Spinal cord (tissue), 10 donors: ENCODE results near the gene ZCCHC14. TPM values are rescaled to one million over a fixed set of nuclear protein-coding genes. Genes with fewer than 3 reads are reported as not detected.
A peak's percentile ranks its signal among the peaks of the same experiment; 100 is the strongest.
"Not testable (repeated sequence)": the region's sequence is repeated elsewhere in the genome, so short reads cannot be mapped to it uniquely, and the experiment has no call there.

Experiments used
- DNase-seq, 6 donors: peaks; one replicate each; pipeline versions ENCODE4 v3.0.0 to v3.0.0-alpha.2; 2013 to 2015; ENCODE audit warnings: low spot score in 6 of 6, low read depth in 4 of 6
- H3K27ac ChIP-seq: one replicate; pipeline ENCODE4 v1.5.1; 2013; ENCODE audit warnings: low read depth, low read length, control low read depth
- H3K27me3 ChIP-seq: one replicate; pipeline ENCODE4 v1.6.1; 2013; ENCODE audit warnings: low read length; ENCODE audit not compliant: control insufficient read depth, insufficient read depth
- H3K36me3 ChIP-seq: one replicate; pipeline ENCODE4 v1.6.1; 2013; ENCODE audit warnings: low read length; ENCODE audit not compliant: control insufficient read depth, insufficient read depth
- H3K4me1 ChIP-seq: one replicate; pipeline ENCODE4 v1.6.1; 2013; ENCODE audit warnings: low read length; ENCODE audit not compliant: control insufficient read depth, insufficient read depth
- H3K4me3 ChIP-seq: one replicate; pipeline ENCODE4 v1.5.1; 2013; ENCODE audit warnings: low read depth, low read length, control low read depth
- H3K9me3 ChIP-seq: one replicate; pipeline ENCODE4 v1.6.1; 2013; ENCODE audit warnings: low read length; ENCODE audit not compliant: control insufficient read depth, insufficient read depth
- WGBS: methylation state at CpG from one replicate; pipeline ENCODE4 v1.1.5; 2013; ENCODE audit warnings: missing lambda C conversion rate; ENCODE audit not compliant: insufficient coverage; 5-methylcytosine and 5-hydroxymethylcytosine counted together
- polyA plus RNA-seq, 2 donors: library from polyadenylated mRNA; unstranded; fragments of 120-200 nt; gene quantifications; one replicate each; pipeline ENCODE4 v1.2.1, GENCODE V29; 2013; ENCODE audit not compliant: insufficient read length in 2 of 2
- total RNA-seq, 2 donors: library from RNA; depleted of rRNA in 1 of 2; stranded (reverse); fragments of 120-200 nt in 1 of 2; fragments of >200 nt in 1 of 2; gene quantifications; one replicate each; pipeline versions ENCODE4 v1.2.3 to v1.2.4, GENCODE V29; 2013 to 2014
- donor health status: healthy.

ZCCHC14 gene
- total and polyA plus RNA-seq, 4 donors, result 16.8 to 43.5 (median 27.2) TPM

- no peak overlapping the region for H3K27ac ChIP-seq
- H3K36me3 ChIP-seq, result peaks cover 51% of the 10 kb centered on the region
- peak in 1 of 6 donors; percentile 30 for DNase-seq
- peaks cover 10% of the 10 kb centered on the region for H3K4me1 ChIP-seq
- H3K27me3 ChIP-seq, result no peaks in the 10 kb centered on the region
- no peaks in the 10 kb centered on the region for H3K9me3 ChIP-seq
- H3K4me3 ChIP-seq, result no peak overlapping the region
- 63% methylated on average over 8 of the region's 17 CpGs for WGBS
Measured at GRCh38 chr16:87363771-87364455, 128.9 kb downstream of the ZCCHC14 start.

DNA sequence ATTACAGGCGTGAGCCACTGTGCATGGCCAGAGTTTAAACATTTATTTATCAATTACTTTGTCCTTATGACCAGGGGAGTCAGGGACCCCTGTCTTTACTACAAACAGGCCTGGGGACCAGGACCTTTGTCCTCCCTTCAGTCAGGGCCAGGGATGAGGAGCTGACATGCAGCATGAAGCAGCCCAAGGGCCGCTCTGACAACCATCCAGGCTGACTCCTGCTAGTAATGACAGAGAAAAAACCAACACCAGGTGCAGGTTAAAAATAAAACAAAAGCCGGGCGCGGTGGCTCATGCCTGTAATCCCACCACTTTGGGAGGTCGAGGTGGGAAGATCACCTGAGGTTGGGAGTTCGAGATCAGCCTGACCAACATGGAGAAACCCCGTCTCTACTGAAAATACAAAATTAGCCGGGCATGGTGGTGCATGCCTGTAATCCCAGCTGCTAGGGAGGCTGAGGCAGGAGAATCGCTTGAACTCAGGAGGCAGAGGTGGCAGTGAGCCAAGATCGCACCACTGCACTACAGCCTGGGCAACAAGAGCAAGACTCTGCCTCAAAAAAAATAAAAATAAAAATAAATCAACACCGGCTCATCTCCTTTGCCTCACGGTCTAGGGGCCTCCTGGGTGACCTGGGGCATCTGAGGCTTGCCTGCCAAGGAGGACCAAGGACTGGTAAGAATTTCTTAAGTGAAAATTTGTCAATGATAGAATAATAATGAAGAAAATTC, 129.8 kb downstream of the ZCCHC14 start:
- H3K36me3 ChIP-seq, result peaks cover 60% of the 10 kb centered on the region
- H3K27me3 ChIP-seq, H3K4me1 ChIP-seq, DNase-seq, H3K4me3 ChIP-seq, H3K27ac ChIP-seq, H3K9me3 ChIP-seq: not testable (repeated sequence)
- WGBS, result 91% methylated on average over 7 of the region's 13 CpGs

- Histone ChIP-seq H3K27ac (no peak overlapping the region), H3K9me3 (no peaks in the 10 kb centered on the region), H3K4me3 (no peak overlapping the region), H3K36me3 (peaks cover 67% of the 10 kb centered on the region), H3K4me1 (peaks cover 9% of the 10 kb centered on the region), H3K27me3 (no peaks in the 10 kb centered on the region)
- 96% methylated on average over 3 of the region's 8 CpGs for WGBS
- no peak for DNase-seq
Measured at GRCh38 chr16:87361916-87362619, 130.8 kb downstream of the ZCCHC14 start.

GRCh38 chr16:87360862-87361610, 131.8 kb downstream of the ZCCHC14 start:
- H3K9me3 ChIP-seq, result no peaks in the 10 kb centered on the region
- DNase-seq, result no peak
- WGBS, result 95% methylated on average over 16 of the region's 16 CpGs
- H3K27ac ChIP-seq, result no peak overlapping the region
- peaks cover 14% of the 10 kb centered on the region for H3K4me1 ChIP-seq
- no peaks in the 10 kb centered on the region for H3K27me3 ChIP-seq
- no peak overlapping the region for H3K4me3 ChIP-seq
- H3K36me3 ChIP-seq, result peaks cover 68% of the 10 kb centered on the region

GRCh38 chr16:87359121-87359520, 133.7 kb downstream of the ZCCHC14 start:
- peaks cover 61% of the 10 kb centered on the region for H3K36me3 ChIP-seq
- no peak overlapping the region for H3K27ac ChIP-seq

DNA sequence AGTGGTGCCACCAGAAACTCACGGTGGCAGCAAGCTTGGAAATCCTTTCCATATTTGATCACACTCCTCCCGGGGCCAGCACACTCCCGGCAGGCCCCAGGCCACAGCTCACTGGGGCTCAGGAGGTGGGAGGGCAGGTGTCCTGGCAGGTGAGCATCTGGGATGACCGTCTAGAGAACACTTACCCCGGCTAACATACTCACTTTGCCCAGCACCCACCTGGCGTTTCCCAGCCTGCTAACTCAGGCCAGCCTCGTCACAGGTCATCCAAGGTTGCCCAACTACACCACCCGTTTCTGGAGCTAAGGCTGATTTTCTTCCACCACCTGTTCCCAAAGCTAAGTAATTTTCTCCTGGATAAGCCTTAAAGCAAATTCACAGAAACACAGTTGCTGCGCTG, 134.1 kb downstream of the ZCCHC14 start:
- Histone ChIP-seq H3K9me3 (no peaks in the 10 kb centered on the region), H3K4me1 (peaks cover 9% of the 10 kb centered on the region), H3K36me3 (peaks cover 59% of the 10 kb centered on the region), H3K27ac (no peak overlapping the region), H3K4me3 (no peak overlapping the region), H3K27me3 (no peaks in the 10 kb centered on the region)
- 96% methylated on average over 6 of the region's 9 CpGs for WGBS
- no peak for DNase-seq

More at GRCh38 chr16:87359121-87359520, 133.7 kb downstream of the ZCCHC14 start:
- DNase-seq, result no peak
- no peaks in the 10 kb centered on the region for H3K9me3 ChIP-seq
- H3K4me1 ChIP-seq, result peaks cover 13% of the 10 kb centered on the region
- no peaks in the 10 kb centered on the region for H3K27me3 ChIP-seq
- H3K4me3 ChIP-seq, result no peak overlapping the region
- WGBS, result 98% methylated on average over 6 of the region's 7 CpGs

DNA sequence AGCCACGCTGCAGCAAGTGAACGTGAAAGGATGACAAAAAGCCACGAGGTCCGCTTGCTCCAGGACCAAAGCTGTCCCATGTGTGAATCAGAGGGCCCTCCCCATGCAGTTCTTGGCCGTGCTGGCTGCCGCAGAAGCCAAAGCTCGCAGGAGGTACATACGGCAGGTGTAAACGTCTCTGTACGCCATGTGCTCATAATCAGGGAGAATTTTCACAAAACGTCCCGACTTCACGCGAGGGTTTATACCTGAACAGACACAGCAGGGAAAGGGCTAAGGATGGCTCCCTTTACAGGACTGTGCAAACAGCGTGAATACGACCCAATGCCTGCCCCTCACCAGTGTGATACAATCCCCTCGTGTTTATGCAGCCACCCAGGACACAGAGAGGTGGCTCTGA, 134.6 kb downstream of the ZCCHC14 start:
- Histone ChIP-seq H3K36me3 (peaks cover 64% of the 10 kb centered on the region), H3K9me3 (no peaks in the 10 kb centered on the region), H3K4me3 (no peak overlapping the region), H3K27ac (no peak overlapping the region), H3K27me3 (no peaks in the 10 kb centered on the region), H3K4me1 (peaks cover 9% of the 10 kb centered on the region)
- DNase-seq, result no peak
- 96% methylated on average over 17 of the region's 17 CpGs for WGBS

DNA sequence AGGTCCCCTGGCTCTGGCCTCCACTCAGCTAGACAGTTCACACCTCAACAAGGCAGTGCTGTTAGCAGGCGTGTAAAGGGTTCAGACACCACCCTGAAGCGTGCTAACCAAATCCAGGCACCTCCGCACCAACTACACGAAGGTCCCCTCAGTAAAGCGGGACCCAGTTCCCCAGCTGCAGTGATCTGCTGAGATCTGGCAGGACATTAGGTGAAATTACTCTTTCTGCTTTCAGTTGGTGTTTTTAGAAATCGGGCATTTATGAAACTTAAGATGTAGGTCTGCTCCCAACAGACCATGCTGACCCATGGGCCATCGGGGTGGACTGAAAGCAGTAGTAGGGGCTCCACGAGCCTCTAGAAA, 136.4 kb downstream of the ZCCHC14 start:
- no peak overlapping the region for H3K4me3 ChIP-seq
- peaks cover 65% of the 10 kb centered on the region for H3K36me3 ChIP-seq
- no peaks in the 10 kb centered on the region for H3K9me3 ChIP-seq
- H3K4me1 ChIP-seq, result peaks cover 13% of the 10 kb centered on the region
- DNase-seq, result no peak
- H3K27me3 ChIP-seq, result no peaks in the 10 kb centered on the region
- 97% methylated on average over 5 of the region's 8 CpGs for WGBS
- no peak overlapping the region for H3K27ac ChIP-seq
